GM12873 (cell line): Measurements from ENCODE around the gene HOXB4.

Experiments
- TF ChIP-seq, protein P1 (sequence below): IDR thresholded peaks from 2 replicates; pipeline ENCODE4 v1.5.1; 2012; ENCODE audit warnings: low read depth, mild to moderate bottlenecking, moderate library complexity, low read length, control low read depth; ENCODE audit not compliant: insufficient read depth; ENCODE audit errors: missing control alignments

HOXB4 gene

DNA sequence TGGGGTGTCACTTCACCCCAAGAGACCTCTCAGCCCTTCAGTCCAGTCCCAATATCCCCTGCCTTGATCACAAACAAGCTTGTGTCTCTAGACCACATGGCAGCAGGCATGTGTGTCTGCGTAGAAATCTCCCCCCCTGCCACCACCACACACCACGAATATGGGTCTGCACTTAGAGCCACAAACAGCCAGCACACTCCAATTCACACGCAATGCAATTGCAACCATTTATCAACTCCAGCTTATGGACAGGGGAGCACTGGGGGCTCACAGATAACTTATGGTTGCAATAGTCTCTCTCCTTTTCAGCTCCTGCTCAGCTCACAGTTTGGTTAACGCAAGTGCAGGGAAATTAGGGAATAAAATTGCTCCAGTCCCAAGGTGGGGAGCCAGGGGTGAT, 45.4 kb upstream of the HOXB4 start:
- TF ChIP-seq, protein P1, sequence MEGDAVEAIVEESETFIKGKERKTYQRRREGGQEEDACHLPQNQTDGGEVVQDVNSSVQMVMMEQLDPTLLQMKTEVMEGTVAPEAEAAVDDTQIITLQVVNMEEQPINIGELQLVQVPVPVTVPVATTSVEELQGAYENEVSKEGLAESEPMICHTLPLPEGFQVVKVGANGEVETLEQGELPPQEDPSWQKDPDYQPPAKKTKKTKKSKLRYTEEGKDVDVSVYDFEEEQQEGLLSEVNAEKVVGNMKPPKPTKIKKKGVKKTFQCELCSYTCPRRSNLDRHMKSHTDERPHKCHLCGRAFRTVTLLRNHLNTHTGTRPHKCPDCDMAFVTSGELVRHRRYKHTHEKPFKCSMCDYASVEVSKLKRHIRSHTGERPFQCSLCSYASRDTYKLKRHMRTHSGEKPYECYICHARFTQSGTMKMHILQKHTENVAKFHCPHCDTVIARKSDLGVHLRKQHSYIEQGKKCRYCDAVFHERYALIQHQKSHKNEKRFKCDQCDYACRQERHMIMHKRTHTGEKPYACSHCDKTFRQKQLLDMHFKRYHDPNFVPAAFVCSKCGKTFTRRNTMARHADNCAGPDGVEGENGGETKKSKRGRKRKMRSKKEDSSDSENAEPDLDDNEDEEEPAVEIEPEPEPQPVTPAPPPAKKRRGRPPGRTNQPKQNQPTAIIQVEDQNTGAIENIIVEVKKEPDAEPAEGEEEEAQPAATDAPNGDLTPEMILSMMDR = no peak

DNA sequence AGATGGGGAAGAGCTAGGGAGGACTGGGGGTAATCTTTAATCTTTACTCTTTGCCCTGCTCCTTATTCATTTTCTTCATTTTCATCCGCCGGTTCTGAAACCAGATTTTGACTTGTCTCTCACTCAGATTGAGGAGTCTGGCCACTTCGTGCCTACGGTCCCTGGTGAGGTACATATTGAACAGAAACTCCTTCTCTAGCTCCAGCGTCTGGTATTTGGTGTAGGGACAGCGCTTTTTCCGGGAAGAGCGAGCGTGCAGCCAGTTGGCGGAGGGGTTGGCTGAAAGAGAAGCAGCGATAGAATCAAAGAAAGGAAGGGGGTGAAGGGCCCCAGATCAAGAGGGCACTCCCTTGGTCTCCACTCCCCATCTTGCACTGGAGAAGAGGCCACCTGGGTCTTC, 44.7 kb upstream of the HOXB4 start:
- TF ChIP-seq, protein P1 = no peak

DNA sequence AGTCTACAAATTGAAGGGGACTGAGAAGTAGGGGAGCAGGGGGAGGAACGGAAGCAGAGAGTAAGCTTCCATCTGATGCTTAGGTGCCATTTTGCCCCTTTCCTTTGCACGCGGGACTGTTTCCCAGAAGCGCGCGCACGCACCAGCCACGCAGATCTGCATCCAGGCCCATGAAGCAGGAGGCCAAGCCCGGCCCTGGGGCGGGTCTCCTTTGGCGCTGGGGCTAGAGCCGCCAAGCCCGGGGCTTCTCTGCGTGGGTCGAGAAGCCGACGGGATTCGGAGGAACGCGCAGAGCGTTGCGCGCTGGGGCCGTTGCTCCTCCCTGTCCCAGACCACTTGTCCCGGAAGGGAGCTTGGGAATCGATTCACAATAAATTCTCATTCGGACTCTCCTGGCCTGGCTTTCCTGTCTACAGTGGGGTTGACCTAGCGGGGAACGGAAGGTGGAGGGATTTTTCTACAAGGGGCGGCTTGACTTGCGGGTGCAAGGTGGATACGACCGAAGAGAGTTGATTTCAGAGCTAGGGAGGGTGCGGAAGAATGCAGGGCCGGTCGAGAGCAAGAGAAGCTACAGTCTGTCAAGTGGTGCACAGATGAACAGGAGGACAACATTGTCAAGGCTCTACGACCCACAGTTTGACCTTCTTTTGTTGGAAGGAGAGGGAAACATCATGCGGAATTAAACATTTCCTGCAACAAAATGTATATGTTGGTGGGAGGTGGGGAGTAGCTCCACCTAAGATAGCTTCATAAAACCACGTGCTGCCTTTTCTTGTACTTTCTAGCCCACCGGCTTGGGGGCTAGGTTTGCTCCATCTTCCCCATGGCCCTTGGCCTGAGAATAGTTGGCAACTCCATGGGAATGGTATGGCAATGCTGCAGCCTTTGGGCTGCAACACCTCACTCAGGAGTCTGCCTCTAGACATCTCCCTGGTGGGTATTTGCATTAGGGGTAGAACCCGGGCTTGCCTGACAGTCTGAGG, 43.6 kb upstream of the HOXB4 start:
- TF ChIP-seq, protein P1 = no peak

DNA sequence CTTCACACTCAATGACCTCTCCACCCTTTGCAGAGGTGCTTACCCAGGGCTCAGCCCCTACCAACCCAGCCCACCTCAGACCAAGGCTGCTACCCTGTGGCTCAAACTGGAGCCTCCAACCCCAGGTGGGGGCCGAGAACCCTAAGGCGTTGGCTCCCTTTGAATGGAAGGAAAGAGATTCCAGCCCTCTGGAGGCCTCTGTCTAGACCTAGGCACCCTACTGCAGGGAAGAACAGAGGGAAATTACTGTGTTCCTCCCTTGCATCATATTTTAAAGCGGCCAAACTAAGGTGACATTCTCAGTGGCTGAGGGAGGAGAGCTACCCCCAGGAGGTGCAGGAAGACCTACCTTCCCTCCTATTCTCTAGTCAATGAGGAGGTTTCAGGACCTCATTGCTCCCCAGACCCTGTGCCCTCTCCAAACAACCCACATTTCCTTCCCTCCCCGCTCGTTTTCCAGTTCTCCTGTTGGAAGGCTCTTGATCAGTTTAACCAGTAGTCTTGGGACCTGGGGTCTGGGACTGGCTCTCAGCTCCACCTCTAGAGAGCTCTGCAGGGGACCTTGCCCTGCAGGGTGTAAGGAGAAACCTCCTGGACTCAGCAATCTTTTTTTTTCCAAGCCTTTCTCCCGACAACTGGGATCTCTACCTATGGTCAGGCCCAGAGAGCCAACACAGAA, 42.5 kb upstream of the HOXB4 start:
- TF ChIP-seq, protein P1 = no peak

DNA sequence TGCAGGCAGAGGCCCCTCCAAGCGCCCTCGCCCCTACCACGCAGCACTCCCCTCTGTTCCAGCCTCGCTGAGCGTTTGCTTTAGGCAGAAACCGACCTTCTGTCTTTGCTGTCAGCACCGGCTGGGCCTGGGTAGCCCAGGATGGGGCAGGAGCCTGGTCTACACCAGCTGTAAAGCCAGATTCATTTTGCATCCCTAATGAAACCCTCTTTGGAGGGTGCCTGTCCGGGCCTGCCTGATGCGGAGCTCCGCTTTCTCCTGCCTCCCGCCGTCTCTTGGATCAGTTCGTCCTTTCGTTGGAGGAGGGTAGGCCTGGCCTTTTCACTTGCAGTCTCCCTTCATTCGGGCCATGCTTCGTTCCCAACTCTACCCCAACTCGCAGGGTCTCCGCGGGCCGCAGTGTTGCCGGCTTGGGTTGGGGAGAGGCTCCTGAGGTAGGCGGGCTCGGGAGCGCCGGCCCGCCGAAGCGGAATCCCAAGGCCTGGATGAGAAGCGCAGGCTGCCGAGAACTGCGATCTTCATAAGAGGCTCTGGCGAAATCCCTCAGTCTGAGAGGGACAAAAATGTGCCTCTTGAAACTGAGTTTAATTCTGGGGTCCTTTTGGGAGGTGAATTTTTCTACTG, 41.8 kb upstream of the HOXB4 start:
- TF ChIP-seq, protein P1 = no peak

DNA sequence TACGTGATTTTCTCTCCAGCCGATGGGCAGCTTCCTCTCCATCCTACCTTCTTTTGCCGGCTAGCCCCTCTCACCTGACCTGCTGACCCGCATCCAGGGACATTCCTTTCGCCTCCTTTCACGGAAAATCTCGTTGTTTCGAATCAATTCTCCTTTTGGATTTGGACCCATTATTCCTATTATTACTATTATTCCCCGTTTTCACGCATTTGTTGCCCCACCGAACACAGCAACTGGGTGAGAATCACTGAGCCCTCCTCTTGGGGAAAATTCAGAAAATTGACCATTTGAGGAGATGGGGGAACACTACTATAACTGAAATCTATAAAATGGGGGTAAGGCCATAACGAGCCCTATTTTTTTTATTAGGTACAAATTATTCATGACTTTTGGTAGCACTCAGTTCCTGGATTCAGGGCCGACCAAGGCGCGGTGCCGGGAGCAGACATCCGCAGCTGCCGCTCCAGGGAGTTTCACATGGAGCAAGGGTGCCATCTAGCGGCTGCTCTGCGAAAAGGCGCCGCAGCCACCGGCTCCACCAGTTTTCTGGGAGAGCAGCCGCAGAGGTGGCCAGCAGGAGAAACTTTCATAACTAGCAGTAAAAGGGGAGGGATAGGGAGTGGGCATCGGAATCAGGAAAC, 40.2 kb upstream of the HOXB4 start:
- TF ChIP-seq, protein P1 = peak; percentile 90
